Measurements from ENCODE around the gene NPAS2.

The NPAS2 gene

DNA sequence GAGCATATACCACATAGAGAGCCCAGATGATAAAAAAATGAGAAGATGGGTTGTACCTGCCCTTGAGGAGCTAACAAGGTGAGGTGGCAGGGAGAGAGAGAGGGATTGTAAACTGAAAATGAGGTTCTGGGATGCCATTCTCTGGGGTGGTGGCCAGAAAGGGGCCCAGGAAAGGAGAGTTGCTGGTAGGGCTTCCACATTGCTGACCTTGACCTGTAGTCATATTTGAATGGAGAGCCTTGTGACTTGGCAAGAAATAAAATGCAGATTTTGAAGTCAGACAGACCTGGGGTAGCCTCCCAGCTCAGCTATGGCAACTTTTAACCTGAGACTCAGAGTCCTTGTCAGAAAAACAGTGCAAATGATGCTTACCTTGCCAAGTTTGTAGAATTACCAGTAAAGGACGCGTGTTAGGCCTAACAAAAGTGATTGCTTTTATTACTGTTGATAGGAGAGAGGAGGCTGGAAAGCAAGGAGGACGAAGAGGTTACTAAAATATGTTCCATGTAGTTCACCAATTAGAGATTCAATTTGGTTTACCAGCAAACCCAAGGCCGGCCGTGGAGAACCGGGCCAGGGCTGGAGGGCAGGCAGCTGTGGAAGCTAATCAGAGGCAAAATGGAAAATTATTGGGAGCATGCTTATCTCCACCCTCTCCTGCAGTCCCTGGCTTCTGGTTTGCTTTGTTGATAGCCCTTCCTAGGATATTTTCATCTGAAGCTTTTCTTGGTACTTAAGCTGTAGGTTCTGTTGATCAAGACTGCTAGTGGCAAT lies 3.9 kb downstream of the NPAS2 start:
- DNase-seq: no peak

DNA sequence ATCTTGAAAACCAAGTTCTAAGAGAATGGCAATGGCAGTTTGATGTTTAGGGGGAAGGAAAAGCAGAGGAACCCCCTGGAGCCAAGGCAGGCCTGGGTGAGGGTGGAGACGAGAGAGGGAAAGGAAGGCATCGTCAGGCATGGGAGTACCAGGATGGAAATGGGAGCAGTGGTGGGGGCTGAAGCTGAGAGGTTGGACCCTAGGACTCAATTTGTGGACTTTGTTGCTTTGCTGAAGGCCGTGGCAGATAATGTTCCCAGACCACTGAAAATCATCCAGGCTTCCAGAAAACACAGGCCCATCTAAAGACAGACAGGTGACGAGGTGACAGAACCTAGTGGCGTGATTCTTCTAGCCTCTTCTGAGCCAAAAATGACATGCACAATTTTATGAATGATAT lies 4.9 kb downstream of the NPAS2 start:
- DNase-seq: no peak

DNA sequence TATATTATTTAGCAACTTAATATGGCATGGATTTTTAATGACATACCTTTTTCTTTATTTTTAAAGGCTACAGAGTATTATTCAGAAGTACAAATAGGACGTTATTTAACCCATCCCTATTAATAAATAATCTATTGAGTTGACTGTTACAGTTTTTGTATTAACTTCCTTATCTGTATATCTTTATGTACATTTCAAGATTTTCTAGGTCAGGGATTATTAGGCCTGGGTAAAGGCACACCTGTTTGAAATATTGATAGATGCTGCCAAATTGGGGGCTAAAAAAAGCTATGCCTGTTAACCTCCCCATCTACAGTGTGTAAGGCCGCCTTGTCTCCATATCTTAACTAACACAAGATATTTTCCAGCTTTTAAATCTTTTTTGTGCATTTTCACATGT lies 6.6 kb downstream of the NPAS2 start:
- DNase-seq: no peak

DNA sequence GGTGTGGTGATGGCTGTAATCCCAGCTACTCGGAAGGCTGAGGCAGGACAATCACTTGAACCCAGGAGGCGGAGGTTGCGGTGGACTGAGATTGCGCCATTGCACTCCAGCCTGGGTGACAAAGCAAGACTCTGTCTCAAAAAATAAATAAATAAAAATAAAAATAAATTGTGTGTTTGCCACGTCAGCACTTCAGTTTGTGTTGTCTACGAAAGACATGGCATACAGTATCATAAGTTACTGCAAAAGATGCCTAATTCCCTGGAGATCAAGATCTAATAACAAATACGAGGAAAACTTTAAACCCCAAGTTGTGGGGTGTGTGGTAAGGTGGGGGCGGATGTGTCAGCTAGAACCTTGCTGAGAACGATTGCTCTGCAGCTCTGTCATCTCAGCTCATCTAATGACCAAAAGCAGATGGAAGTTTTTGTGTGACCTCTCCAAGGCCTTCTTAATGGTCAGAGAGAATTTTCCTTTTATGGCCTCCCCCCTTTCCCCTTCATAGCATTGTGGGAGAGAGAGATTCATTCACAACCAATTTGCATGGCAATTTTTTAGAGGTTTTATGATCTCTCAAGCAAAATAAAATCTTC lies 11.3 kb downstream of the NPAS2 start:
- no peak for DNase-seq

DNA sequence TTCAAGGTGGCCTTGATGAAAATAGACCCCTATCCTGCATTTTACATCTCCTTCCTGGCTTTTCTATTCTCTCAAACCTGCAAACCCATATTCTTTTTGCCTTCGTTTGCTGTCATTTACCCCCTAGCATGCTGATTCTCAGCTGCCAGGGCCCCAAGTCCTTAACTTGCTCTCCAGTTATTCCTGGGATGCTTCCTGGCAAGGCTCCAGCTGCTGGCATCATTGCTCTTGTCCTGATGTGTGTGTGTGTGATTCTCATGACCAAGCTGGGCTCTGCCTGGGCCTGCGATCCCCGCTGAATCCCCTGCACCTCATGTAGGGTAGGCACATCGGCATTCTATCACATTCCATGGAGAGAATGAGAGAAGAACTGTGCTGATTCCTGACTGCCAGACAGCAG lies 11.9 kb downstream of the NPAS2 start:
- no peak for DNase-seq

DNA sequence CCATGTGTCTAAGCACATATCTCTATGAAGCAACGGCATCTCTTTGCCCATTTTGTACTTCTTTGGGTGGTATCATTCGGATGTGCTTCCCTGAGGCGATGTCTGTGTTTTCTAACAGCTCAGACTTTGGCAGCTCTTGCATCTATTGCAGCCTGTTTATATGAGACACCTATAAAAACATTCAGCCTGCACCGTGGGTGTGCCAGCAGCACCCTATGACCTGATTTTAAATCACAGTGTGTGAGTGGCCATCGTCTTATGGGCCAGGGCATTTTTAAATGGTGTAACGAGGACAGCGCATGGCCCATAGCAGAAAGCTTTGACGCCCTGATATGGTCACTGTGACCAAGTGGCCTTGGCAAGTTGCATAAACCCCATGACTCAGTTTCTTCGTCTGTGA lies 12.9 kb downstream of the NPAS2 start:
- no peak for DNase-seq

DNA sequence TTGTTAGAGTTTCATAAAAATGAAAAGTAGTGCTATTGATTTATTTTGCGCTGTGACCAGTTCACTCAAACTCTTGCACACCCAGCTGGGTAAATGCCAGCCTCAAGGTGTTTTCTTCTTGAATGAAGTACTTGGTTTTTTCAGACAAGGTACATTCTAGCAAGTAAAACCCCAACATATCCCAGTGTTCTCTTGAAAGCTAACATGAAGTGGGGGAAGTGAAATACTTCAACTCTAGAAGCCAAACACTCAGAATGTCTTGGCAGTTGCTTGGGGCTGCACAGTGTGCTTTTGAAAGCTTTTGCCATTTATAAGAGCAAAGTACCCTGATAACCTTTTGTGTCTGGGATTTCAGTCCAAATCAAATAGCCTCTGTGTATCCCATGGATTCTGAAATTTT lies 13.4 kb downstream of the NPAS2 start:
- DNase-seq: no peak

DNA sequence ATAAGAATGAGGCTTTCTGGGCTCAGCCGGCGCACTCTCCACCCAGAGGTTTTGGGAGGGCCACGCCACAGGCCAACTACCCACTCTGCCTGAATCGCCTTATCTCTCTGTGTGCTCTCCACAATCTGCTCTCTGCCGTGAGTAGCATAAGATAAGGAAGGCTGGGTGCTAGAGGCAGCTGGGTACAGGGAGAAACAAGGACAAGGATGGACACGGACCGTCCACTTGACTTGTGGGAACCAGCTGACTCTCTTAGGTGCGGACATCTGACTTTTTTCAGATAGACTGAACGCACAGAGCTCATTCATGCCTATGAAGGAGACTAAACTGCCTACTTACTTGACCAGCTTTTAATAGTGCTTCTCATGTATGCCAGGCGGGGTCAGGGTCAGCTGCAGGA lies 14.3 kb downstream of the NPAS2 start:
- no peak for DNase-seq

DNA sequence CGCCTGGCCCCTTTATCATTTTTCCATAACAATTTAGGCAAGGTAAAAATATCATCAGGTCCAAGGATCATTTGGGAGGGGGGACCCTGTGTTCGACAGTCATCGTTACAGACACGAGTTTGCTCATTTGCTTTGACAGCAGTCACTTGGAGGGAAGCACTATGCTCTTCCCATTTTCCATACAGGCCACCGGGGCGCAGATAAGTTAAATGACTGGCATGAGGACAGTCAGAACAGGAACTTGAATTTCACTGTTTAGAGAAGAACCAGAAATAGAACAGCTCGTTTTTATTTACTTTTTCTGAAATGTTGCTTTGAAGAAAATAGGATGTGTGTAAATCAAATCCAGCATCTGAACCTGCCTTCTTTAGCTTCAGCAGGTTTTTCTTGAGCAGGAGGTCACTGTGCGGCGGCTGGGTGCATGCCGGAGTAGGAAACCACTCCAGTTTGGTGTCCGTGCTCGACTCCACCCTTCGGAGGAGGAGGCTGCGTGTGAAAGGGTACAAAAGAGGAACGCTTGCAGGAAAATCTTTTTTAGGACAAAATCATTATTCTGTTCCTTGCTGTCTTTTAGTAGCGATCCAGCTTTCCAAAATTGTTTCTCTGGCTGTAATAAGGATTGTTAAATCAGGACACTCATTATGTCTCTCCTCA lies 15.2 kb downstream of the NPAS2 start:
- DNase-seq: no peak

DNA sequence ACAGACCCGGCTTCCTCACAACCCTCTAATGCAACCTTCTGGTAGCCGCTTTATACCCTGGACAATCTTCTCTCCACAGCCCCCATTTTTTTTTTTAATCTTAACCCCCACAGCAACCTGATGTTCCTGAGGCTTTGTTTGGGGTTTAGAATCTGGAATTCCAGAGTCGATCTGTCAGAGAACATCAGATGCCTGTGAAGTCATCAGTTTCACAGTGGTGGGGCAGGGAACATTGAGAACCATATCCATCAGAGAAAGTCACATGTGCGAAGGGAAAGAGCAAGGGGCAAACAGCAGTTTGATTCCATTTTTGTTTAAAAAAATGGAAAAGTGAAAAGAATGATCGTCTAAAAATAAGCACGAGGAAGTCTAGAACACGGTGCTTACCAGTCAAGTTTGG lies 20.6 kb downstream of the NPAS2 start:
- DNase-seq: no peak

DNA sequence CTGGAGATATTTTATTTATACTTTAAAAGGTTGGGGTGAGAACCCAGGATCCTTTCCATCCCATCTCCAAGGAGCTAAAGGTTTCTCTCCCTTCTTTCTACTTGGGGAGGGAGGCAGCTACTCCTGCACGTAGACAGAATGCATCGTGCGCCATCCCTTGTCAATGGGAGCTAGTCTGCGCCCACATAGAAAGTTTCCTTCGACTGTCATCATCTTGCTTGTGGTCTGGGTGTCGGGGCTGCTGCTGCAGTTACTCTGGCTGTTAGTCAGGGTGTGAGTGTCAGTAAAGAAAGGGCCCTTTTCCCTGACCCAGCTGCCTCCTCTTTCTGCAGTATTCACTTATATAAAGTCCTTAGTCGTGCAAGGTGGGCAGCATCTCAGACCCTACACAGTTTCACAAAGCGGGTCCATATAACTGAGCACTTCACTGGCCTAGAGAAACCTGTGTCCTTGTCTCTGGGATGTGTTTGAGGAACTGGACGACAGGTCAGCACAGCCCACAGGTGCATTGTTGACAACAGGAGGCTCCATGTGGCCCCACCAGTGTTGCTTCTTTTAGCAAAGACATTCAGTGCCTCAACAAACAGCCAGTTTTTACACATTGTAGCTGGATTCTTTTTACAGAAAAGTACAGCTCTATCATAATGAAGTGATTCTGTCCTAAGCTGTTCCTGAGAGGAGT lies 22.4 kb downstream of the NPAS2 start:
- DNase-seq: no peak

DNA sequence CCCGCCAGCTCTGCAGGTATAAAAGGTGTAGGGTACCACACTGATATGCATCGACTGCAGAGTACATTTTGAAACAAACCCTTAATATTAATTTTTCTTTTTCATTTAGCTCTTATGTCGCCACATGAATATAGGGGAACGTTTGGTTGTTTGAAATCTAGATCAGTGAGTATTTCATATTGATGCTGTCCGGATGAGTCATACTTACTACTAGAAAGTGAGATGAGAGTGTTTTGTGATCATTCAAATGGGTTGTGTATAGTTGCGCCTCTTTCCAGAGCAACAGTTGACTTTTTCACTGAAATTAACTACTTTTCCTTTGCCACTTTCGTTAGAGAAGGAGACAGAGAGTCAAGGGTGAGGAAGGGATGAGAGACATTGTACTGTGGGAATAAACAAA lies 24.6 kb downstream of the NPAS2 start:
- no peak for DNase-seq

DNA sequence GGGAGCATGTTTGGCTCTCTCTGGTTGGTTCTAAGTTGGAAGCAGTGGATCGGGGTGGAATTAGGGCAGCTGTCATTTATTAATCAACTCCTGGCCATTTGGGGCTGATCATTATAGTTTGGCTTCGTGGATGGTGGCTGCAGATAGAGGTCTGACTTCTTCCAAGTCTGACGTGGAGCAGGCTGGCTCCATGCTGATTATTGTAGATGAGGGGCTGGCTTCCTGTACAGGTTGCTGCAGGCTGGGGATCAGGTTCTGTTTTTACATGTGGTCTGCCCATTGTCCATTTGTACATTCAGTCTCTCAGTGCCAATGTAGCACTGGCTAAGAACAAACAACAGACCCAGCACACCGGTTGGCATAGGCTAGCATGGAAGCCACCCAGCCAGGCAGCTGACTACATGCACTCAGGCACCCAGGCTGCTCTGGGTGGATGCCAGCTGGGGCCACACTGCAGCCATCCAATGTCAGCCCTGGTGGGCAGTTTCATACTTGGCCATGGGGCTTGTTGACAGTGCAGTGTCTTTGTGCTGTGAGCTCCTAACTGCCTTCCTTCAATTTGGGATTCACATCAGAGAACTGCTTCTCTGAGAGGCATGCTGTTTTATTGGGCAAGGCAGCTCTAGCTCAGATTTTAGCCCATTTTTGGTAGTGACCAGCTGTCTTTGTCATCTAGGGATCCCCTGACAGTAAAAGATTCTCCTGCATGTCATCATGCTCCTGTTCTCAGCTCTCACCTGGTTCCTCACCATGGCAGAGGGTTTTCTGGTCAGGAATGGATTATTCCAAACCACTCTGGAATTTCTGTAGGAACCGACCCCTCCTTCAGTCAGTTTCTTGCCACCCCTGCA lies 25.4 kb downstream of the NPAS2 start:
- no peak for DNase-seq

DNA sequence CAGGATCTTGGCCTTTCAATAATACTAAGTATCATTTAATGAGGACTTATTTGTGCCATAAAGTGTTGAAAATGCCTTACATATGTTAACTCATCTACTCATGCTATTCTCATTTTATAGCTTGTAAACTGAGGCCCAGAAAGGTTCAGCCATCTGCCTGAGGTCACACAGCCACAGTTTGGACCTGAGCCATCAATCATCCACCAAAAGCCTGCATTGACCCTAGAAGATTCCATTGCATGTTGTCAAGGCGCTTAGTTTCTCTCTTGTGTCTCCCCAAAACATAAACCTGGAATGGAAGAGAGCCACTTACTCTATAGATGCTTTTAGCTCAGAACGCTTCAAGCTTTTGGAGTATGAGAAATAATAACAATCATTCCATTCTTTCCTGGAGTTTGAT lies 26.8 kb downstream of the NPAS2 start:
- DNase-seq: no peak

DNA sequence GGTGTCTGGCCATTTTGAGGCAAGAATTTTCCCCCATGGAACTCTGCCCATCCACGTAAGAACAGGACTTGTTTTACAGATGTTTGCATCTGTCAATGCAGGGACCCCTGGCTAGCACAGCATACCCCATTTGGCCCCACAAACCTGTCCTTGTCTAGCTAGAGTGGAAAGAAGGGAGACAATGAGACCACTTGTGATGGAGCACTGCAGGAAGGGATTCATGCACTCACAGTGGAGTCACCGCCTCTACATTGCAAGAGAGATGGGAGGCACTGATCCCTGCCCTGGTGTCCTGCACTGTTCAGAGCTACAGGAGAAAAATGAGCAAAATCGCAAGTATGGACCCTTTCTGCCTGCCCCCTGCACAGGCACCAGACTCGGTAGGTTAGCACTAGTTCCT lies 32.5 kb downstream of the NPAS2 start:
- no peak for DNase-seq

DNA sequence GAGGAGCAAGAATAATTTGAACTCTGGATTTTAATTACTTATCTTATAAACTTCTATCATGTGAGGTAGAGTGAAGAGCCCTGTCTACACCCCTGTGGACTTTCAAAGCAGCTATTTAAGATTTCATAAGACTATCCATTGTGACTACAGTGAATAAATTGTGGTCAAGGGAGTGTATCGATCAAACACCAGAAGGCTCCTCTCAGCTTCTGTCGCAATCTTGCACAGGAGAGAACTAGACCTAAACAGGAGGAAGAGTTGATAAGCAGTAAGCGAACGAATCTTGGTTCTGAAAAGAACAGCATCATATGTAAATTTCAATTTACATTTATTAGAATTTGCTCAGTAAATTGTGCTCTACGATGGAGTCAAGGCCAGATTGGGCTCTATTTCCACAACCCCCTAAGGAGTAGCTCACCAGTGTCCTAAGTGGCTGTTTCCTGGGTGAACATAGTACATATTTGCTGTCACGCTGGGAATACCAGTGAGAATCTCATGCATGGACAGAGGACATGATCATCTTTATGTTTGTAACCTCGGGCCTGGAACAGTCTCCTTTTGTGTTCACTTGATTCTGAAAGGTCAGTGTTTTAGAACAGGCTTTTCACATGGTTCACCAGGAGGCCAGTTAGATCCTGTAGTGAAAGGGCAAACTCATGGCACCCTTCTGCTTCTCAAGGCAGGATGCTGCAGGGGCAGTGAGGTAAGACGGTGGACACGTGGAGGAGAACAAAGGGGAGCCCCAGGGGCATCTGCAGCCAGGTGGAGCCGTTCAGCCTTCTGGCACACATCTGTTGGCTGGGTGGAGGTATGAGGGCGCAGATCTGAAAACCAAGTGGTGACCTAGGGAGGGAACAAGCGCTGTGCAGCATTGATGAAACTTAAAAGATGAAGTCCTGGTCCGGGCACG lies 33.3 kb downstream of the NPAS2 start:
- no peak for DNase-seq

DNA sequence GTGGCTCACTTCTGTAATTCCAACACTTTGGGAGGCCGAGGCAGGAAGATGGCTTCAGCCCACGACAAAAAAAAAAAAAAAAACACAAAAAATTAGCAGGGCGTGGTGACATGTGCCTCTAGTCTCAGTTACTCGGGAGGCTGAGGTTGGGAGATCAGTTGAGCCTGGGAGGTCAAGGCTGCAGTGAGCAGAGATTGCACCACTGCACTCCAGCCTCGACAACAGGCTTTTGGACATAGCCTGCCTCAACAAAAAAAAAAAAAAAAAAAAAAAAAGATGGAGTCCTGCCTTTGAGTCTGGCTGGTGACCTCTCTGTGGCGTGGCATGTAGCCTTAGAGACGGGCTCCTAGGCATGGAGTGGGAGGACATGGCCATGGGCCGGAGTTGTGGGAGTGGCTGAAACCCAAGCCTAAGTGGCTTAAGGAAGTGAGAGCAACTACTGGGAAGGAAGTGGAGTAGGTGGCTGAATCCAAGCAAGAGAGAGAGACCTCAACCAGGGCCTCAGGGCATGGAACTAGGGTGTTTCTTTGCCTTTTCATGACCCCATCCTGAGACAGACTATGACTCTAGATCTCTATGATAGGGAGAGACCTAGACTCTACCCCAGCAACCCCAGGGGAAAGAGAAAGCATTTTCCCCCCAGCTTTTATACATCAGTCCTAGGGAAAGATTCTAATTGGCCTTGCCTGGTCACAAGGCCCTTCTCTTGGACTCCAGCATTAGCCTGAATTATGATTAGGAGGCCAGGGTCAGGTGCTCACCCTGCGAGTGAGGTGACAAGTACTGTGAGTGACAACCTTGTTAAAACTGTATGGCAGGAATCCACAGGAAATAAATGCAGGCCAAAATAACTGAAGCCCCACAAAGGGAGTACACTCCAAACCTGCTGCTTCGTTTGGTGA lies 34.2 kb downstream of the NPAS2 start:
- no peak for DNase-seq

DNA sequence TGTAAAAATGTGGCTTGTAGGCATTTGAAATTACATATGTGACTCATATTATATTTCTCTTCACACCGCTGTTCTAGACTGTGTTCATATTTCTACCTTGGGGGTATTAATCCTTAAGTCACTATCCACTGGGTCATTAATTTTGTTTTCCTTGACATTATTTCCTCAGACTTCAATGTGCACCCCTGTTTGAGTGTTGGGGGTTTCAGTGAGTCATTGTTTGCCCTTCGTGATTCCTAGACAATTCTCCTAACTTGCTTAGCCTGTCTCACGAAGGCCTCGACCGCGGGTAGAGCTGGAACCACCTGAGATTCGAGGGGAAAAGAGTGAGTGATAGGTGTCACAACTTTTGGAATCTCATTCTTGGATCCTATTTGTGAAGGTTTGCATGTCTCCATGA lies 35.1 kb downstream of the NPAS2 start:
- no peak for DNase-seq

DNA sequence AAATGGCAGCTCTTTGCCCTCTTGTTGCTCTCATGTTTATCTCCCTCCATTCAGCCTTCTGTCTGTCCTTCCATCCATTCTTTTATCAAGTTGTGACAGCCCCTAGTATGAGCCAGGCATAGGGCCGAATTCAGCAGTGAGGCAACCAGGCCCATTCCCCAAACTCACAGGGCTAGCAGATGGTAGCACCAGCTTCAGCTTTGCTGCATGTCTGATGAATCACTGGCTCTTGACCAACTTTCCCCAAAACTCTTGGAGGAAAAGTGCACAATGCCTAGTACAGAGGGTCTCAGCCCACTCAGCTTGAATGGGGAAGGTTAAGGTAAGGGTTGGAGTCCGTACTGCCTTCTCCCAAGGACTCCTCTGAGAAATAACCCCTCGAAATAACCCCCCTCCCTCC lies 35.7 kb downstream of the NPAS2 start:
- DNase-seq: no peak

DNA sequence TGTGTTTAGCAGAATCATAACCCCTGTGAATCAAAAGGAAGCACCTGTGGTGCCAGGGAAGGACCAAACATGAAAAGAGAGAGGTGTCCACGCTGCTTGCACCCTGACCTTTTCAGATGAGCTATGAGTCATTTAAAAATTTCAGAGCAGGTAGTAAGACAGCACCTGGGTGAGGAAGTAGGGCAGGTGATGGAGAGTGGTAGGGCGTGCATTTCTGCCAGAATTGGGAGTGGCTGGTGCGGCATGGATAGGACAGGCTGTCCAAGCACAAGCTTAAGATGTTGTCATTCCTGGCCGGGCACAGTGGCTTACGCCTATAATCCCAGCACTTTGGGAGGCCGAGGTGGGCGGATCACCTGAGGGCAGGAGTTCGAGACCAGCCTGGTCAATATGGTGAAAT lies 36.8 kb downstream of the NPAS2 start:
- no peak for DNase-seq

DNA sequence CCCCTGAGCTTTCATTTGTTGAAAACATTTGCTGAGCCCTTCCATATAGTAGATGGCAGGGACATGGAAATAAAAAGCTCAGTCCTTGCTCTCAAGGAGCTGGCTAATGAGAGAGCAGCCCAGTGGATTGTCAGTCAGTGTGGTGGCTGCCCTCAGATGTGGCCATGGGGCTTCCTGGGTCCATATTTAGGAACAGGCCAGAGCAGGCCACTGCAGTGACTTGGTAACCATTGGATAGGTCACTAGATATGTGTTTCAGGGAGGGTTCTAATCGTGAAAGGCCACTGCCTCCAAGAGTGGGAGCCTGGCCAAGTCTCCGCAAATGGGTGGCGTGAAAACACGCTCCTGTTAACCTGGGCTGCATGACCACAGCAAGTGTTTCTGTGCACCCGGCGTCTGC lies 37.4 kb downstream of the NPAS2 start:
- DNase-seq: no peak
